HCEC 1CT (cell line): ENCODE results near the gene C6orf52.
"Not testable (repeated sequence)": the region's sequence is repeated elsewhere in the genome, so short reads cannot be mapped to it uniquely, and the experiment has no call there.

ENCODE experiments used
- DNase-seq: peaks from one replicate; pipeline ENCODE4 v3.0.0-alpha.2; 2017

The C6orf52 gene

GRCh38 chr6:10694302-10695085, at the start of gene C6orf52, which contains the start of gene PAK1IP1:
TSS of gene C6orf52 (minus strand) at chr6:10694616. CDS start at chr6:10687550, 7,066 bp downstream.
TSS of gene PAK1IP1 (plus strand) at chr6:10694972. CDS start at chr6:10694986, 14 bp downstream.
- DNase-seq, result peak; percentile 91

DNA sequence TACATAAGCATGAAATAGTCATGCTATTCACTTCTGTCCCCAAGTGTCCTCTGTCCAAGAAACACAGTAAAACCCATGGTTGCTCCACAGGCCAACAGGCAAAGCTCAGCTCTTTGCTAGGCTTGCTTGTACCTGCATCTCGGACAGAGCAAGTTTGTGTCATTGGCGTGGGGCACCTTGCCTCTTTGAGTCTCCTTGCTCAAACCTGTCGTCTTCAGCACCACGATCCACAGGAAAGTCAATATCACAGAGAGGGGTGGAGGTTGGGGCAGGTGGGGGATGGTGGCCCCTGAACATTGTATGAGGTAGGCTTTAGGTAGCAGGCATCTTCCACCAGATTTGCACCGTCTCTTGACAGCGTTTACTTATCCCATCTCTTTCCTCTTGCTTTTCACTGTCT, 49.1 kb upstream of the C6orf52 start:
- DNase-seq, result no peak

DNA sequence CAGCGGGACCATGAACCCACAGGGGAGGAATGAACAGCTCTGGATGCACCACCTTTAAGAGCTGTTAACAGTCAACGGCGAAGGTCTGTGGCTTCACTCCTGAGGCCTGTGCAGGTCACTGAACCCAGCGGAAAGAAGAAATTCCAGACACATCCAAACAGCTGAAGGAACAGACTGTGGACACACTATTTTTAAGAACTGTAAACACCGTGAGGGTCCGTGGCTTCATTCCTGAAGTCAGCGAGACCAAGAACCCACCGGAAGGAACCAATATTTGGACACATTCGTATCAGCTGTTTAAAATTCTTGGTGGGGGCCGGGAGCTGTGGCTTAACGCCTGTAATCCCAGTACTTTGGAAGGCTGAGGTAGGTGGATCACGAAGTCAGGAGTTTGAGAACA, 47.8 kb upstream of the C6orf52 start:
- DNase-seq, result no peak

GRCh38 chr6:10741643-10742042, 47.2 kb upstream of the C6orf52 start:
- DNase-seq, result not testable (repeated sequence)

DNA sequence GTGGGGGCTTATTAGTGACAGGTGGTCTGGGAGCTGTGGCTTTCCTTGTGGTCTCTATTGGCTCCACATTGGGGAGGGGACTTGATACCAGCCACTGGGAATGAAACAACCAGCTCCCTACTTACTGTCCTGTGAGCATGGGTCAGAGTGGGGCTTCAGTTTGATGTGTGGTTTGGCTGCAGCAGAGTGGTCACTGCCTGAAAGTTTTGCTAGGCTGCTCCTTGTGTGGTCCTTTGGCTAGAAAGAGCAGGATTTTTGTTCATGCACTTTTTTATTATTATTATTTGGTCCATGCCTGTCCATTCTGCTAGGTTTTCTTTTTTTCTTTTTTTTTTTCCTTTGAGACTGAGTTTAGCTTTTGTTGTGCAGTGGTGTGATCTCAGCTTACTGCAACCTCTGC, 45.6 kb upstream of the C6orf52 start:
- DNase-seq, result no peak

- no peak for DNase-seq
Observed at GRCh38 chr6:10736731-10737130, 42.3 kb upstream of the C6orf52 start.

GRCh38 chr6:10733863-10734262, 39.4 kb upstream of the C6orf52 start:
- no peak for DNase-seq

DNA sequence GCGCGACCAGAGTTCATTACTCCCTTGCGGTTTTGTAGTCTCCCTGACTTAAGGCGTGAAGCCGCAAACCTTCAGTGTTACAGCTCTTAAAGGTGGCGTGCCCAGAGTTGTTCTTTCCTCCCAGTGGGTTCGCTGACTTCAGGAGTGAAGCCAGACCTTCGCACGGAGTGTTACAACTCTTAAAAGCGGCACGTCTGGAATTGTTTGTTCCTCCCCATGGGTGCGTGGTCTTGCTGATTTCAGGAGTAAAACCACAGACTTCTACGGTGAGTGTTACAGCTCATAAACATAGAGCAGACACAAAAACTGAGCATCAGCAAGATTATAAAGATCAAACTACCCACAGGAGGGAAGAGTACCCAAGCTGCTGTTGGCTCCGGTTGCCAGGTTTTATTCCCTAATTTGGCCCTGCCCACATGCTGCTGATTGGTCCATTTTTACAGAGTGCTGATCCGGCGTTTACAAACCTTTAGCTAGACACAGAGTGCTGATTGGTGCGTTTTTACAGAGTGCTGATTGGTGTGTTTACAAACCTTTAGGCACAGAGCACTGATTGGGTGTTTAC, 38.8 kb upstream of the C6orf52 start:
- no peak for DNase-seq

DNA sequence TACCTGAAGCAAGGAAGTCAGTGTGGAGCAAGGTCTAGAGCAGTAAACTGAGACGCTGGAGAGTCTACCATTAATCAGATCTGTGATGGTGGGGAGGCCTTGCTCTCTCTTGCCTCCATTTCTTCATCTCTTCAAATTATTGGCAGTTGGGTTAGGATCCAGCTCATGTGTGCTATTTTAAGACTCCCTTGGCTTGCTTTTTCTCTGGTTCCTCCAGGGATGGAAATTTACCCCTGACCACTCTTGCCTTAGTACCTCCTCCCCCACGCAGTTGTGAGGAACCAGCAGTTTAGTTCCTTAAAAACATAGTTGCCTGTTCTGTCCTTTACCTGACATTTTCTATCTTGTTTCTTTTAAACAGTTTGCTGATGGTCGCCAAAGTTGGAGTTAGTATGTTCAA, 35.8 kb upstream of the C6orf52 start:
- no peak for DNase-seq

DNA sequence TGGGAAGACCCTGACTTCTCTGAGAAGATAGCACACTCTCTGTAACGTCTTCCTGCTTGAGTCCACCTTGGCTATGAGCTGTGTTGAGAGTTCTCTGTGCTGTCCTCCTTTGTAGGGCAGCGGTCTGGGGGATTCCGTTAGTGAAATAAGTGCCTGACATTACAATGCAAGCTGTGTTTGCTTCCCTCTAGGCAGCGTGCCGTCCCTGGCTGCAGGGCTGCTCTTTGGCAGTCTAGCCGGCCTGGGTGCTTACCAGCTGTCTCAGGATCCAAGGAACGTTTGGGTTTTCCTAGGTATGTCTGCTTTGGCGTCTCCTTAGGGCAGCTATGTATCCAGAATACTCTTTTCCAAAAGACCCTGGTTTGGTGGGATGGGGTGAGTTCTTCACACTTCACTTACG, 31.3 kb upstream of the C6orf52 start:
- DNase-seq, result no peak

DNA sequence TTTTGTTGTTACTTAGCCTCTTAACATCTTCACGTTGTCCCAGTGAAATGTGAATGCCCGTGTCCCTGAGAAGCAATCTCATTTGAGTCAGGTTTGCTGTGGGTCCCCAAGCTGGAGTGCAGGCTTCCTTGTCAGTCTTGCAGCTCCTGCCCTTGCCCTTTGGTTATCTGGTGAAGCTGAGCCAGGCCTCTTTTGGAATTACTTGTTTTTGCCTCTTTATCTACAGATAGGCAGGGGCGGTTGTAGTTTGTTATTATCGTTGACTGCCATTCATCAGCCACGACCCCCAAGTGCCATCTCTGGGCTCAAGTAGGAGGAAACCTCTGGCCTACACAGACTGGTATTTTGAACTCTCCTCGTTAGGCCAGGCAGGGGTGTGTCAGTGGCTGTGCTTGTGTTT, 30.6 kb upstream of the C6orf52 start:
- DNase-seq, result no peak

DNA sequence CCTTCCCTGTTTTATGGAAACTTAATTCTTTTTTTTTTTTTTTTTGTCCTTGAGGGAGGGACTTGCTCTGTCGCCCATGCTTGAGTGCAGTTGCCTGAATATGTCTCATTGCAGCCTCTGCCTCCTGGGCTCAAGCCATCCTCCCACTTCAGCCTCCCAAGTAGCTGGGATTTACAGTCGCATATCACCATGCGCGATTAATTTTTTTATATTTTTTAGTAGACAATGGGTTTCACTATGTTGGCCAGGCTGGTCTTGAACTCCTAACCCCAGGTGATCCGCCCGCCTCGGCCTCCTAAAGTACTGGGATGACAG, 29.1 kb upstream of the C6orf52 start:
- no peak for DNase-seq

GRCh38 chr6:10722820-10723566, 28.6 kb upstream of the C6orf52 start, which contains the start of gene TMEM14C:
TSS of gene TMEM14C (plus strand) at chr6:10723070. CDS start at chr6:10724614, 1,544 bp downstream.
- DNase-seq, result peak; percentile 99

GRCh38 chr6:10722570-10722819, 28.1 kb upstream of the C6orf52 start:
- DNase-seq, result no peak

- no peak for DNase-seq
Observed at GRCh38 chr6:10721850-10722569, 27.6 kb upstream of the C6orf52 start.

- not testable (repeated sequence) for DNase-seq
Observed at GRCh38 chr6:10720960-10721849, 26.8 kb upstream of the C6orf52 start.

GRCh38 chr6:10720265-10720959, 26.0 kb upstream of the C6orf52 start:
- DNase-seq, result no peak

- no peak for DNase-seq
Observed at GRCh38 chr6:10719964-10720264, 25.5 kb upstream of the C6orf52 start.

DNA sequence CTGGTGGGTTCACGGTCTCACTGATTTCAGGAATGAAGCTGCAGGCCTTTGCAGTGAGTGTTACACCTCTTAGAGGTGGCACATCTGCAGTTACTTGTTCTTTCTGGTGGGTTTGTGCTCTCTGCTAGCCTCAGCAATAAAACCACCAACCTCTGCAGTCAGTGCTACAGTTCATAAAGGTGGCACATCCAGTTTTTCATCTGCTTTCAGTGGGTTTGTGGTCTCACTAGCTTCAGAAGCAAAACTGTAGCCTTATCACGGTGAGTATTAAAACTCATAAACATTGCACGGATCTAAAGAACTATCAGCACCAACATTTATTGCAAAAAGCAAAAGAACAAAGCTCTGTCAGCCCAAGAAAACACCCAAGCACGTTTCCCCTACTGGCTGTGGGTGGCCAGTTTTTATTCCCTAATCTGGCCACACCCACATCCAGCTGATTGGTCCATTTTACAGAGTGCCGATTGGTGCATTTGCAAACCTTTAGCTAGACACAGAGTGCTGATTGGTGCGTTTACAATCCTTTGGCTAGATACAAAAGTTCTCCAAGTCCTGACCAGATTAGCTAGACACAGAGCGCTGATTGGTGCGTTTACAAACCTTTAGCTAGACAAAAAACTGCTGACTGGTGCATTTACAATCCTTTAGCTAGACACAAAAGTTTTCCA, 25.0 kb upstream of the C6orf52 start:
- peak; percentile 3 for DNase-seq

GRCh38 chr6:10713962-10714361, 19.5 kb upstream of the C6orf52 start:
- DNase-seq, result no peak

GRCh38 chr6:10696655-10697054, 2.2 kb upstream of the C6orf52 start:
- no peak for DNase-seq
